ENCODE data around the gene UCKL1. TPM values are rescaled to one million over a fixed set of nuclear protein-coding genes. Genes with fewer than 3 reads are reported as not detected.

The UCKL1 gene
- total RNA-seq, 1 donor from 2014 or later: 33.4 TPM

GRCh38 chr20:63982937-63983336, 26.7 kb upstream of the UCKL1 start:
- H3K4me1 Mint-ChIP-seq (ENCODE audit: low read depth, unreplicated experiment): peaks cover 23% of the 10 kb centered on the region
- FAIRE-seq (no peak), DNase-seq (ENCODE audit: low read depth) (no peak)
- no peak for TF ChIP-seq EZH2 (IDR thresholded peaks at IDR 0.05; ENCODE audit: insufficient read depth, low read length)
- TF ChIP-seq CTCF (IDR thresholded peaks at IDR 0.05; ENCODE audit: insufficient read depth, low read depth, low read length): no peak
- no peak overlapping the region for H3K27ac ChIP-seq (ENCODE audit: low read depth, low read length)
- peaks cover 7% of the 10 kb centered on the region for H3K36me3 Mint-ChIP-seq (ENCODE audit: low read depth, unreplicated experiment)
- H3K27me3 ChIP-seq (ENCODE audit: insufficient read depth, low read length): no peaks in the 10 kb centered on the region
- H4K20me1 ChIP-seq (ENCODE audit: insufficient read depth, low read length): peaks cover 18% of the 10 kb centered on the region
- no peak overlapping the region for H3K9ac ChIP-seq (ENCODE audit: low read length)
- H2AFZ ChIP-seq (ENCODE audit: low read depth, low read length): no peak overlapping the region
- H3K9me3 ChIP-seq (ENCODE audit: insufficient read depth, low read depth, low read length): no peaks in the 10 kb centered on the region
- H3K36me3 ChIP-seq (ENCODE audit: insufficient read depth, low read length): peaks cover 19% of the 10 kb centered on the region
- no peak overlapping the region for H3K4me2 ChIP-seq (ENCODE audit: low read length)
- peaks cover 21% of the 10 kb centered on the region for H3K79me2 ChIP-seq (ENCODE audit: insufficient read depth, low read length)
- H3K4me1 ChIP-seq (ENCODE audit: insufficient read depth, low read length): peaks cover 29% of the 10 kb centered on the region
- no peaks in the 10 kb centered on the region for H3K27me3 Mint-ChIP-seq (ENCODE audit: low read depth, unreplicated experiment)
- H3K27ac Mint-ChIP-seq (ENCODE audit: unreplicated experiment): no peak overlapping the region
- no peaks in the 10 kb centered on the region for H3K9me3 Mint-ChIP-seq (ENCODE audit: unreplicated experiment)
- H3K4me3 ChIP-seq (ENCODE audit: insufficient read depth, low read depth, low read length): no peak overlapping the region
- H3K4me3 Mint-ChIP-seq (ENCODE audit: unreplicated experiment): peak overlapping the region; percentile 34

- Mint-ChIP-seq H3K27me3 (ENCODE audit: low read depth, unreplicated experiment) (no peaks in the 10 kb centered on the region), H3K9me3 (ENCODE audit: unreplicated experiment) (no peaks in the 10 kb centered on the region), H3K36me3 (ENCODE audit: low read depth, unreplicated experiment) (peaks cover 7% of the 10 kb centered on the region), H3K4me1 (ENCODE audit: low read depth, unreplicated experiment) (peaks cover 31% of the 10 kb centered on the region), H3K27ac (ENCODE audit: unreplicated experiment) (peak within 1 kb of the TSS; percentile 89), H3K4me3 (ENCODE audit: unreplicated experiment) (peak within 1 kb of the TSS; percentile 85)
- Histone ChIP-seq H3K4me1 (ENCODE audit: insufficient read depth, low read length) (peaks cover 37% of the 10 kb centered on the region), H3K9me3 (ENCODE audit: insufficient read depth, low read depth, low read length) (no peaks in the 10 kb centered on the region), H3K36me3 (ENCODE audit: insufficient read depth, low read length) (peaks cover 19% of the 10 kb centered on the region), H3K79me2 (ENCODE audit: insufficient read depth, low read length) (peaks cover 21% of the 10 kb centered on the region), H2AFZ (ENCODE audit: low read depth, low read length) (peak within 1 kb of the TSS; percentile 96), H3K27ac (ENCODE audit: low read depth, low read length) (peak within 1 kb of the TSS; percentile 76), H3K4me3 (ENCODE audit: insufficient read depth, low read depth, low read length) (peak within 1 kb of the TSS; percentile 99), H3K4me2 (ENCODE audit: low read length) (peak within 1 kb of the TSS; percentile 89), H3K27me3 (ENCODE audit: insufficient read depth, low read length) (no peaks in the 10 kb centered on the region), H3K9ac (ENCODE audit: low read length) (peak within 1 kb of the TSS; percentile 92), H4K20me1 (ENCODE audit: insufficient read depth, low read length) (peaks cover 22% of the 10 kb centered on the region)
- TF ChIP-seq EZH2 (IDR thresholded peaks at IDR 0.05; ENCODE audit: insufficient read depth, low read length) (no peak), CTCF (IDR thresholded peaks at IDR 0.05; ENCODE audit: insufficient read depth, low read depth, low read length) (peak; percentile 58)
- FAIRE-seq (no peak), DNase-seq (ENCODE audit: low read depth) (peak; percentile 84)
Observed at GRCh38 chr20:63980806-63981728, 24.9 kb upstream of the UCKL1 start, which contains the start of gene PRPF6. Gene PRPF6, plus strand, starts transcription at chr20:63981132. Its CDS starts 114 bp downstream, at chr20:63981246.

Measured in astrocyte (in vitro differentiated cells and primary cell).